ENCODE measurements around the gene A1CF. TPM values are rescaled to one million over a fixed set of nuclear protein-coding genes. Genes with fewer than 3 reads are reported as not detected.

The A1CF gene
- total RNA-seq, 1 experiment from 2014 or later = not detected

- no peak for DNase-seq (ENCODE audit: low spot score)
Observed at GRCh38 chr10:50861370-50861769, 24.1 kb downstream of the A1CF start.

- no peak for DNase-seq (ENCODE audit: low spot score)
Observed at GRCh38 chr10:50857579-50857978, 27.8 kb downstream of the A1CF start.

GRCh38 chr10:50855461-50855860, 30.0 kb downstream of the A1CF start:
- no peak for DNase-seq (ENCODE audit: low spot score)

GRCh38 chr10:50855015-50855414, 30.4 kb downstream of the A1CF start:
- no peak for DNase-seq (ENCODE audit: low spot score)

GRCh38 chr10:50853557-50853956, 31.9 kb downstream of the A1CF start:
- no peak for DNase-seq (ENCODE audit: low spot score)

- DNase-seq (ENCODE audit: low spot score) = no peak
Observed at GRCh38 chr10:50851884-50852671, 33.3 kb downstream of the A1CF start.

- DNase-seq (ENCODE audit: low spot score) = peak; percentile 25
Observed at GRCh38 chr10:50850578-50851230, 34.7 kb downstream of the A1CF start.

- peak; percentile 45 for DNase-seq (ENCODE audit: low spot score)
Observed at GRCh38 chr10:50846753-50847152, 38.7 kb downstream of the A1CF start.

GRCh38 chr10:50837095-50837494, 48.3 kb downstream of the A1CF start:
- no peak for DNase-seq (ENCODE audit: low spot score)

- no peak for DNase-seq (ENCODE audit: low spot score)
Observed at GRCh38 chr10:50832171-50832751, 53.2 kb downstream of the A1CF start.

- no peak for DNase-seq (ENCODE audit: low spot score)
Observed at GRCh38 chr10:50830066-50830465, 55.4 kb downstream of the A1CF start.

- no peak for DNase-seq (ENCODE audit: low spot score)
Observed at GRCh38 chr10:50824782-50825181, 60.6 kb downstream of the A1CF start.

- DNase-seq (ENCODE audit: low spot score) = no peak
Observed at GRCh38 chr10:50823789-50824188, 61.6 kb downstream of the A1CF start.

- no peak for DNase-seq (ENCODE audit: low spot score)
Observed at GRCh38 chr10:50809596-50809995, 75.8 kb downstream of the A1CF start.

GRCh38 chr10:50807851-50808776, 77.3 kb downstream of the A1CF start:
- no peak for DNase-seq (ENCODE audit: low spot score)

- DNase-seq (ENCODE audit: low spot score) = no peak
Observed at GRCh38 chr10:50805981-50806622, 79.3 kb downstream of the A1CF start.

GRCh38 chr10:50799595-50799994, 85.8 kb downstream of the A1CF start:
- no peak for DNase-seq (ENCODE audit: low spot score)

- no peak for DNase-seq (ENCODE audit: low spot score)
Observed at GRCh38 chr10:50798297-50798696, 87.1 kb downstream of the A1CF start.

GRCh38 chr10:50796693-50797092, 88.7 kb downstream of the A1CF start:
- DNase-seq (ENCODE audit: low spot score) = no peak

GRCh38 chr10:50794490-50794889, 90.9 kb downstream of the A1CF start:
- no peak for DNase-seq (ENCODE audit: low spot score)

All from A172 (cell line).